OCI-LY7 (cell line): Measurements from ENCODE around the gene ZSCAN4. TPM values are rescaled to one million over a fixed set of nuclear protein-coding genes. Genes with fewer than 3 reads are reported as not detected.

Experiments used
- BruUV-seq: library from RNA; stranded (reverse); fragments of 400-500 nt; replicated peaks from 2 replicates; lab custom pipeline; 2021; lab: Mats Ljungman, UMichigan
- CTCF ChIA-PET: fragments of 300-600 bp; sonication (Branson Sonifier 250); formaldehyde crosslinking; loops from one replicate; lab custom pipeline; 2022; ENCODE audit warnings: antibody characterized with exemption; ENCODE audit not compliant: unreplicated experiment; lab: Charles Lee
- POLR2A ChIA-PET: fragments of 300-600 bp; sonication (Branson Sonifier 250); formaldehyde crosslinking; loops from one replicate; lab custom pipeline; 2022; ENCODE audit warnings: antibody characterized with exemption; lab: Charles Lee
- DNase-seq: peaks from one replicate; pipeline ENCODE4 v3.0.0-alpha.2; 2015; ENCODE audit warnings: low spot score
- H2AFZ ChIP-seq: fragments of 200-600 bp; sonication (generic), shearing (Covaris generic); 2 replicates; pipeline ENCODE4 v1.6.1; 2014; ENCODE audit warnings: mild to moderate bottlenecking, antibody characterized with exemption, low read length, moderate library complexity
- H3K27ac ChIP-seq: fragments of 200-600 bp; sonication (generic); 2 replicates; pipeline ENCODE4 v1.5.1; 2014; ENCODE audit warnings: mixed run types, low read depth, mild to moderate bottlenecking, moderate library complexity, low read length, inconsistent platforms; ENCODE audit not compliant: poor library complexity, severe bottlenecking
- H3K36me3 ChIP-seq: fragments of 200-600 bp; sonication (generic); 2 replicates; pipeline ENCODE4 v1.6.1; 2014; ENCODE audit warnings: mild to moderate bottlenecking, antibody characterized with exemption, low read length, moderate library complexity, mixed read lengths; ENCODE audit not compliant: insufficient read depth
- H3K4me1 ChIP-seq: fragments of 200-600 bp; sonication (generic); 2 replicates; pipeline ENCODE4 v1.5.1; 2014; ENCODE audit warnings: mild to moderate bottlenecking, low read length; ENCODE audit not compliant: insufficient read depth, poor library complexity, severe bottlenecking
- H3K4me2 ChIP-seq: fragments of 200-600 bp; sonication (generic); 2 replicates; pipeline ENCODE4 v1.6.1; 2014; ENCODE audit warnings: mild to moderate bottlenecking, low read length
- H3K4me3 ChIP-seq: fragments of 200-600 bp; sonication (generic); 2 replicates; pipeline ENCODE4 v1.5.1; 2014; ENCODE audit warnings: mild to moderate bottlenecking, low read depth, low read length; ENCODE audit not compliant: poor library complexity, severe bottlenecking
- H3K79me2 ChIP-seq: fragments of 200-600 bp; sonication (generic); 2 replicates; pipeline ENCODE4 v1.6.1; 2016; ENCODE audit warnings: low read depth, mild to moderate bottlenecking, low read length, moderate library complexity, mixed read lengths; ENCODE audit not compliant: insufficient read depth
- H3K9me2 ChIP-seq: fragments of 200-600 bp; sonication (generic); 2 replicates; pipeline ENCODE4 v1.6.1; 2016; ENCODE audit warnings: mild to moderate bottlenecking, low read length, mixed read lengths; ENCODE audit not compliant: insufficient read depth
- H3K9me3 ChIP-seq: fragments of 200-600 bp; sonication (generic); 2 replicates; pipeline ENCODE4 v1.6.1; 2014; ENCODE audit warnings: mild to moderate bottlenecking, mixed run types, low read length, mixed read lengths
- H4K20me1 ChIP-seq: fragments of 200-600 bp; sonication (generic); 2 replicates; pipeline ENCODE4 v1.6.1; 2014; ENCODE audit warnings: mild to moderate bottlenecking, antibody characterized with exemption, low read length, moderate library complexity, mixed read lengths; ENCODE audit not compliant: insufficient read depth
- EZH2phosphoT487 ChIP-seq: fragments of 200-600 bp; sonication (generic); IDR thresholded peaks from 2 replicates; pipeline ENCODE4 v1.6.1; 2018; ENCODE audit warnings: low read depth, borderline replicate concordance, mild to moderate bottlenecking, mixed run types, antibody characterized with exemption, low read length, moderate library complexity, mixed read lengths
- intact Hi-C: fragments of 100-400 bp; cut with micrococcal nuclease; formaldehyde crosslinking; loops from one replicate; pipeline ENCODE4 v1.10.0; 2022; ENCODE audit not compliant: unreplicated experiment
- total RNA-seq, 2 experiments: library from RNA; depleted of rRNA in 1 of 2; stranded (reverse); fragments of >200 nt in 1 of 2; shearing (Covaris generic) in 1 of 2; gene quantifications; 2 replicates each; pipeline ENCODE4 v1.2.3, GENCODE V29; 2014 to 2022
- TF ChIP-seq, protein P1 (sequence below): fragments of 200-600 bp; sonication (generic); conservative IDR thresholded peaks from 2 replicates; pipeline ENCODE4 v1.5.1; 2014; ENCODE audit warnings: mild to moderate bottlenecking, antibody characterized with exemption, low read length, moderate library complexity, mixed read lengths

Gene ZSCAN4
- total RNA-seq, 2 experiments from 2014 or later: not detected

DNA sequence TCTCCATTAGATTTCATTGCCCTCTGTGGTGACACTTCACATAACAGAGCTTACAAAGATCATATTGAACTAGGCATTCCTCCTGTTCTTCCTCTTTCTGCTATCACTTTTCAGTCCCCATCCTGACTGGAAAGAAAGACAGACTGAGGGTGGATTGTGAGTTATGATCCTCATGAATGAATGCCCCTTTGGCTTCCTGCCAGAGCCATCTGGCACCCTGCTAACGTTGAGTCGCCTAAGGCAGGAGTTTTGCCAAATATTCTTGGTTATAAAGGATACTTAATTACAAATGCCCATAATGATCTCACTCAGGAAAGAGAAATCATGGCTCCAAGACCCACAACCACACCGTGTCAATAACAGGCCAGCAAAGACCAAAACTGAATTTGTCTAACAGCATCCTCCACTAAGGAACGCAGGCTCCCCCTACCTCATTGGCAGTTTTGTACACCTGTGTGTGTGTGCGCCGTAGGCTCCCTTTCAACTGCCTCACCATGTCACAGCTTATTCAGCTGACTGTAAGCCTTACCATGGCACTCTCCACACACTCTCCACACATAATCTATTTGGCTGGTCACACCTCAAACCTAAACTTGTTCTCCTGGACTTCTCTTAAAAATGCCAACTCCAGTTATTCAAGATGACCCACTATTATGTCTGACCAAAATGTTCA is 20.3 kb upstream of the ZSCAN4 start:
- Histone ChIP-seq H3K4me2 (no peak overlapping the region), H3K9me2 (no peaks in the 10 kb centered on the region), H3K9me3 (no peaks in the 10 kb centered on the region), H3K79me2 (no peaks in the 10 kb centered on the region), H3K4me1 (no peaks in the 10 kb centered on the region), H3K36me3 (no peaks in the 10 kb centered on the region; the same call in 1 of the 2 replicates), H3K27ac (no peak overlapping the region), H2AFZ (no peak overlapping the region), H3K4me3 (no peak overlapping the region), H4K20me1 (no peaks in the 10 kb centered on the region)
- no peak for DNase-seq
- POLR2A ChIA-PET: no interaction called here
- intact Hi-C loops: no loop called here
- CTCF ChIA-PET: no interaction called here
- TF ChIP-seq, protein P1, sequence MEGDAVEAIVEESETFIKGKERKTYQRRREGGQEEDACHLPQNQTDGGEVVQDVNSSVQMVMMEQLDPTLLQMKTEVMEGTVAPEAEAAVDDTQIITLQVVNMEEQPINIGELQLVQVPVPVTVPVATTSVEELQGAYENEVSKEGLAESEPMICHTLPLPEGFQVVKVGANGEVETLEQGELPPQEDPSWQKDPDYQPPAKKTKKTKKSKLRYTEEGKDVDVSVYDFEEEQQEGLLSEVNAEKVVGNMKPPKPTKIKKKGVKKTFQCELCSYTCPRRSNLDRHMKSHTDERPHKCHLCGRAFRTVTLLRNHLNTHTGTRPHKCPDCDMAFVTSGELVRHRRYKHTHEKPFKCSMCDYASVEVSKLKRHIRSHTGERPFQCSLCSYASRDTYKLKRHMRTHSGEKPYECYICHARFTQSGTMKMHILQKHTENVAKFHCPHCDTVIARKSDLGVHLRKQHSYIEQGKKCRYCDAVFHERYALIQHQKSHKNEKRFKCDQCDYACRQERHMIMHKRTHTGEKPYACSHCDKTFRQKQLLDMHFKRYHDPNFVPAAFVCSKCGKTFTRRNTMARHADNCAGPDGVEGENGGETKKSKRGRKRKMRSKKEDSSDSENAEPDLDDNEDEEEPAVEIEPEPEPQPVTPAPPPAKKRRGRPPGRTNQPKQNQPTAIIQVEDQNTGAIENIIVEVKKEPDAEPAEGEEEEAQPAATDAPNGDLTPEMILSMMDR: no peak
- no peak for TF ChIP-seq EZH2phosphoT487
- no TSS peak for BruUV-seq

DNA sequence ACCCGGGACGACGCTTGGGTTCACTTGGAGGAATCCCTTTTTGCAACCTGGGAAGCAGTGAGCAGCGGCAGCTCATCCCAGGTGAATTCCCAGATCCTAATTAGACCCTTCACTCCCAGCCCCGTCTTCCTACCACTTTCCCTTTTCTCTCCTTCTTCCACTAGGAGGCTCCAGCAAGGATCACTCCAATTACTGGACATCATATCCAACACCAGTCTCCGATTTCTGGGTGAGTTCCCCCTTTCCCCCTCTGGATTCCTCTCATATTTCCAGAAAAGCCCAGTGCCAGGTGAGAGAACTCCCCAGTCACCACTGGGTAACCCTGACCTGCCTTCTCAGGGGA is 17.1 kb upstream of the ZSCAN4 start:
- POLR2A ChIA-PET: no interaction called here
- no peak overlapping the region for H2AFZ ChIP-seq

DNA sequence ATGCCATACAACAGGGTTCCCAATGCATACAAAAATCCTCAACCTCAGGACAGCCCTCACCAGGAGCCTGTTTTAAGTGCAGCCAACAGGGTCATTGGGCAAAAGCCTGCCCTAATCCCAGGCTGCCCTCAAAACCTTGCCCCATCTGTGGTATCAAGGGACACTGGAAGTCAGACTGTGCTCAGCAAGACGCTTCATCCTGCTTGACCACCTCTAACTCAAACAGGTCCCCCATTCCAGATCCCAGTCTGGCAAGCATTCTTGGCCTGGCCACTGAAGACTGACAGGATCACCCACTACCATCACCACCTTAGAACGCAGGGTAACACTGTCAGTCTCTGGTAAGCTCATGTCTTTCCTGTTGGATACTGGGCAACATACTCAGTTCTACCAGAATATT is 15.0 kb upstream of the ZSCAN4 start:
- TF ChIP-seq, protein P1: no peak
- no peak for TF ChIP-seq EZH2phosphoT487
- ChIA-PET POLR2A (no interaction called here), CTCF (no interaction called here)
- Histone ChIP-seq H3K27ac (no peak overlapping the region), H4K20me1 (no peaks in the 10 kb centered on the region), H3K9me3 (no peaks in the 10 kb centered on the region), H3K36me3 (no peaks in the 10 kb centered on the region), H2AFZ (no peak overlapping the region), H3K4me1 (no peaks in the 10 kb centered on the region), H3K79me2 (no peaks in the 10 kb centered on the region), H3K4me2 (no peak overlapping the region), H3K4me3 (no peak overlapping the region), H3K9me2 (no peaks in the 10 kb centered on the region)
- intact Hi-C loops: no loop called here
- no TSS peak for BruUV-seq
- no peak for DNase-seq

More for the DNA sequence above, 17.1 kb upstream of the ZSCAN4 start:
- BruUV-seq: no TSS peak
- no peak overlapping the region for H3K4me2 ChIP-seq
- TF ChIP-seq EZH2phosphoT487: no peak
- TF ChIP-seq, protein P1: no peak
- intact Hi-C loops: no loop called here
- no peak overlapping the region for H3K4me3 ChIP-seq
- no peaks in the 10 kb centered on the region for H3K4me1 ChIP-seq
- H3K79me2 ChIP-seq: no peaks in the 10 kb centered on the region
- H3K27ac ChIP-seq: no peak overlapping the region
- H3K9me2 ChIP-seq: no peaks in the 10 kb centered on the region
- CTCF ChIA-PET: no interaction called here
- no peaks in the 10 kb centered on the region for H3K36me3 ChIP-seq
- H4K20me1 ChIP-seq: no peaks in the 10 kb centered on the region
- no peaks in the 10 kb centered on the region for H3K9me3 ChIP-seq
- no peak for DNase-seq
